Ishikawa (cell line): ENCODE results near the gene NUDT16.

Experiments
- CEBPB ChIP-seq: IDR thresholded peaks from 2 replicates; pipeline ENCODE4 v1.6.1; 2012
- CREB1 ChIP-seq: IDR thresholded peaks from 2 replicates; pipeline ENCODE4 v1.6.1; 2012; ENCODE audit warnings: low read depth
- EGR1 ChIP-seq: IDR thresholded peaks from 2 replicates; pipeline ENCODE4 v1.6.1; 2012
- EP300 ChIP-seq: IDR thresholded peaks from 2 replicates; pipeline ENCODE4 v1.6.1; 2012; ENCODE audit warnings: borderline replicate concordance
- FOXM1 ChIP-seq: IDR thresholded peaks from 2 replicates; pipeline ENCODE4 v1.6.1; 2012; ENCODE audit warnings: low read depth, borderline replicate concordance
- NFIC ChIP-seq: IDR thresholded peaks from 2 replicates; pipeline ENCODE4 v1.6.1; 2012
- RAD21 ChIP-seq: IDR thresholded peaks from 2 replicates; pipeline ENCODE4 v1.6.1; 2012; ENCODE audit warnings: low read depth
- TAF1 ChIP-seq: IDR thresholded peaks from 2 replicates; pipeline ENCODE4 v1.6.1; 2012; ENCODE audit warnings: low read depth, mild to moderate bottlenecking
- TCF12 ChIP-seq: IDR thresholded peaks from 2 replicates; pipeline ENCODE4 v1.6.1; 2012; ENCODE audit warnings: low read depth
- TEAD4 ChIP-seq: IDR thresholded peaks from 2 replicates; pipeline ENCODE4 v1.6.1; 2012
- YY1 ChIP-seq: IDR thresholded peaks from 2 replicates; pipeline ENCODE4 v1.6.1; 2012; ENCODE audit warnings: low read depth
- ZBTB7A ChIP-seq: IDR thresholded peaks from 2 replicates; pipeline ENCODE4 v1.6.1; 2012; ENCODE audit warnings: low read depth
- TF ChIP-seq, protein P1 (sequence below): IDR thresholded peaks from 2 replicates; pipeline ENCODE4 v1.6.1; 2012
- TF ChIP-seq, protein P2 (sequence below): IDR thresholded peaks from 2 replicates; pipeline ENCODE4 v1.6.1; 2012; ENCODE audit warnings: low read depth, mild to moderate bottlenecking

NUDT16 gene

DNA sequence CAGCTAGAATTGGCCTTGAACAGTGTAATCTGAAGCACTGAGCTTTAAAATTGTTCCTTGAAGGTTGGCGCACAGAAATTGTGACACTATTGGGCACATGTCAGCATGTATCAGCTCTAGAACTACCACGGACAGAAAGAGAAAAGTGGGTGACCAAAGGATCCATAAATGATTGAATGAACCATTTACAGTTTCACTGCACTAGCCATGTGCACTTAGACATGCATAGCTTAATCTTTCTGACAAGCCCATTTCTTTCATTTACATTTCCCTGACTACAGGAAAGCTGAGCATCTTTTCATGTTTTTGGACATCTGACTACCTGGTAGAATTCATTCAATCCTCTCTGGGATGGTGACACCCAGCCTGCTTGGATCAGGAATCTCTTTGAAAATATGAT is 36.2 kb downstream of the NUDT16 start:
- TF ChIP-seq YY1 (no peak), TAF1 (no peak), EP300 (no peak)
- TF ChIP-seq, protein P1, sequence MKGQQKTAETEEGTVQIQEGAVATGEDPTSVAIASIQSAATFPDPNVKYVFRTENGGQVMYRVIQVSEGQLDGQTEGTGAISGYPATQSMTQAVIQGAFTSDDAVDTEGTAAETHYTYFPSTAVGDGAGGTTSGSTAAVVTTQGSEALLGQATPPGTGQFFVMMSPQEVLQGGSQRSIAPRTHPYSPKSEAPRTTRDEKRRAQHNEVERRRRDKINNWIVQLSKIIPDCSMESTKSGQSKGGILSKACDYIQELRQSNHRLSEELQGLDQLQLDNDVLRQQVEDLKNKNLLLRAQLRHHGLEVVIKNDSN = no peak
- TF ChIP-seq, protein P2, sequence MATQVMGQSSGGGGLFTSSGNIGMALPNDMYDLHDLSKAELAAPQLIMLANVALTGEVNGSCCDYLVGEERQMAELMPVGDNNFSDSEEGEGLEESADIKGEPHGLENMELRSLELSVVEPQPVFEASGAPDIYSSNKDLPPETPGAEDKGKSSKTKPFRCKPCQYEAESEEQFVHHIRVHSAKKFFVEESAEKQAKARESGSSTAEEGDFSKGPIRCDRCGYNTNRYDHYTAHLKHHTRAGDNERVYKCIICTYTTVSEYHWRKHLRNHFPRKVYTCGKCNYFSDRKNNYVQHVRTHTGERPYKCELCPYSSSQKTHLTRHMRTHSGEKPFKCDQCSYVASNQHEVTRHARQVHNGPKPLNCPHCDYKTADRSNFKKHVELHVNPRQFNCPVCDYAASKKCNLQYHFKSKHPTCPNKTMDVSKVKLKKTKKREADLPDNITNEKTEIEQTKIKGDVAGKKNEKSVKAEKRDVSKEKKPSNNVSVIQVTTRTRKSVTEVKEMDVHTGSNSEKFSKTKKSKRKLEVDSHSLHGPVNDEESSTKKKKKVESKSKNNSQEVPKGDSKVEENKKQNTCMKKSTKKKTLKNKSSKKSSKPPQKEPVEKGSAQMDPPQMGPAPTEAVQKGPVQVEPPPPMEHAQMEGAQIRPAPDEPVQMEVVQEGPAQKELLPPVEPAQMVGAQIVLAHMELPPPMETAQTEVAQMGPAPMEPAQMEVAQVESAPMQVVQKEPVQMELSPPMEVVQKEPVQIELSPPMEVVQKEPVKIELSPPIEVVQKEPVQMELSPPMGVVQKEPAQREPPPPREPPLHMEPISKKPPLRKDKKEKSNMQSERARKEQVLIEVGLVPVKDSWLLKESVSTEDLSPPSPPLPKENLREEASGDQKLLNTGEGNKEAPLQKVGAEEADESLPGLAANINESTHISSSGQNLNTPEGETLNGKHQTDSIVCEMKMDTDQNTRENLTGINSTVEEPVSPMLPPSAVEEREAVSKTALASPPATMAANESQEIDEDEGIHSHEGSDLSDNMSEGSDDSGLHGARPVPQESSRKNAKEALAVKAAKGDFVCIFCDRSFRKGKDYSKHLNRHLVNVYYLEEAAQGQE = no peak

DNA sequence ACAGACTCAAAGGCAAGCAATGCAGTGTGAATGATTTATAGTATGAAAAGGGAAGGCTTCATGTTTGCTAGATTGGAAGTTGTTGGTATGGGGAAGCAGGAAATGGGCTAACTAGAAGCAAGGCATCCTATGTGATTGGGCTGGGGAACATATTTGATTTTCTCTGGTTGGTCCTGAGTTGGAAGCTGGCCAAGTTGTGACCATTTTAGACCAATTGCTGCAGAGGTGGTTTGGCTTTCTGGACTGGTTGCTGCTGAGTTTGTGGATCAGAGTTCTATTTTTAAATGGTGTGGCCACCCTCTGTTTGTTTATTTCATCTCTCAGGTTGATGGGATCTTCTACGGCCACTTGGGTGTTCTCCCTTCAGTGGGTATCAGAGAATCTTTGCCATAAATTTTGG is 39.7 kb downstream of the NUDT16 start:
- TF ChIP-seq TEAD4 (no peak), EGR1 (no peak), EP300 (no peak)
- TF ChIP-seq, protein P2 = no peak

DNA sequence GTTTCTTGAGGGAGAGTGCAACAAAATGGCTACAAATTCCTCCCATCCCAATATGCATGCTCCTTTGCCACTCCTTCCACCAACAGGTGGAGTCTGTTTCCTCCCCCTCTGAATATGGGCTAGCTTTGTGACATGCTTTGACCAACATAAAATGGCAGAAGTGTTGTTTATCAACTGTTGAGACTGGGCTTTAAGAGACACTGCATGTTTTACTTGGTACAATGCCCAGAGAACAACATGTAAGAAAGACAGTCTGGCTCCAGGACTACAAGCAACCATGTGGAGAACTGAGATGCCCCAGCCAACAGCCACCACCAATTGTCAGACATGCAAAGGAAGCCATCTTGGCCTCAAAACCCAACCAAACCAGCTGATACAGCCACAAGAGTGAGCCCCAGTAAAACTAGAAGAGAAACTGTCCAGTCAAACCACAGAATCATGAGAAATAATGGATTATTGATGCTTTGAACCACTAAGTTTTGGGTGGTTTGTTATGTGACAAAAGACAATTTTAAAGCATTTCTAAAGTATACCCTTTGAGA is 40.5 kb downstream of the NUDT16 start:
- no peak for TF ChIP-seq ZBTB7A
- TF ChIP-seq NFIC = no peak
- TF ChIP-seq, protein P2 = no peak

DNA sequence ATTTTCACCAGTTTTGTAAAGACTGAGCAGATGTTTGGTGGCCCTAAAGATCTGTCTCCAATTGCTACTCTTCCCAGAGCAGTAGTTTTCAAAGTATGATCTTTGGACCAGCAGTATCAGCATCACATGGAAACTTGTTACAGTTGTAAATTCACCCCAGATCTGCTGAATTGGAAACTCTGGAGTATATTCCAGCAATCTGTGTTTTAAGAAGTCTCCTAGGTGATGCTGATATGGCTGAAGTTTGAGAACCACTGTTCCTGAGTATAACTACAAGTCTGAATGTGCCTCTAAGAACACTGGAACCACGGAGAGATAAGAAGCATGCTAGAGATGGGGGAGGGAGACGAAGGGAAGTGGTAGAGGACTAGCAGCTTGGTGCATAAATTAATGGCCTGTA is 45.7 kb downstream of the NUDT16 start:
- no peak for TF ChIP-seq TAF1

DNA sequence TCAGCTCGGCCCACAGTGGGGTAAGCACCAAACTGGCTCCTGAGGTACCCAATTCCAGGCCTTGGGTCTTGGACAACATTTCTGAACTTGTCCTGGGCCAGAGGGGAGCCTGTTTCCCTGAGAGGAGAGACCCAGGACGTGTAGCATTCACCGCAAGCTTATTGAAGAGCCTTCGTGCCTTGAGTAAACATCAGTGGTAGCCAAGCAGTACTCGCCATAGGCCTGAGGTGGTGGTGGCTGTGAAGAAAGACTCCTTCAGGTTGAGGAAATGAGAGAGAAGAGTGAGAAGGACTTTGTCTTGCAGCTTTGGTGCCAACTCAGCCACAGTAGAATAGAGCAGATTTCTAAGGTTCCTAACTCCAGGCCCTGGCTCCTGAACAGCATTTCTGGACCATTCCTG is 50.2 kb downstream of the NUDT16 start:
- no peak for TF ChIP-seq TCF12
- TF ChIP-seq EGR1 = no peak
- TF ChIP-seq RAD21 = no peak
- no peak for TF ChIP-seq TAF1
- TF ChIP-seq YY1 = no peak
- TF ChIP-seq CEBPB = no peak
- no peak for TF ChIP-seq EP300
- TF ChIP-seq, protein P1 = no peak
- TF ChIP-seq CREB1 = no peak
- TF ChIP-seq TEAD4 = no peak
- TF ChIP-seq ZBTB7A = no peak
- TF ChIP-seq, protein P2 = no peak
- no peak for TF ChIP-seq FOXM1
